ENCODE data around the gene ROR2.
"Not testable (repeated sequence)": the region's sequence is repeated elsewhere in the genome, so short reads cannot be mapped to it uniquely, and the experiment has no call there.

The ROR2 gene

GRCh38 chr9:91647371-91647770 is 302.7 kb downstream of the ROR2 start:
- Mint-ChIP-seq H3K4me3 (no peak overlapping the region), H3K27me3 (peaks cover 39% of the 10 kb centered on the region), H3K4me1 (peaks cover 8% of the 10 kb centered on the region), H3K27ac (no peak overlapping the region), H3K9me3 (no peaks in the 10 kb centered on the region)
- ATAC-seq: no peak
- no peak for DNase-seq

GRCh38 chr9:91646702-91647101 is 303.3 kb downstream of the ROR2 start:
- DNase-seq (no peak), ATAC-seq (no peak)
- peaks cover 0 to 5% of the 10 kb centered on the region in 2 donors for H3K9me3 Mint-ChIP-seq
- H3K27me3 Mint-ChIP-seq: peaks cover 39% of the 10 kb centered on the region
- no peak overlapping the region for H3K27ac Mint-ChIP-seq
- H3K4me1 Mint-ChIP-seq: peaks cover 8% of the 10 kb centered on the region
- H3K4me3 Mint-ChIP-seq: no peak overlapping the region

GRCh38 chr9:91644433-91644832 is 305.6 kb downstream of the ROR2 start:
- peaks cover 0 to 17% of the 10 kb centered on the region in 2 donors for H3K9me3 Mint-ChIP-seq
- DNase-seq: no peak
- H3K4me3 Mint-ChIP-seq: no peak overlapping the region
- no peak for ATAC-seq
- H3K27ac Mint-ChIP-seq: no peak overlapping the region
- peaks cover 8% of the 10 kb centered on the region for H3K4me1 Mint-ChIP-seq
- H3K27me3 Mint-ChIP-seq: peaks cover 38% of the 10 kb centered on the region

GRCh38 chr9:91643481-91644077 is 306.4 kb downstream of the ROR2 start:
- Mint-ChIP-seq H3K4me1 (peaks cover 8% of the 10 kb centered on the region), H3K4me3 (no peak overlapping the region), H3K9me3 (peaks cover 0 to 18% of the 10 kb centered on the region in 2 donors), H3K27ac (no peak overlapping the region), H3K27me3 (peaks cover 32% of the 10 kb centered on the region)
- DNase-seq (no peak), ATAC-seq (no peak)

GRCh38 chr9:91642771-91643170 is 307.3 kb downstream of the ROR2 start:
- H3K4me3 Mint-ChIP-seq: no peak overlapping the region
- ATAC-seq (no peak), DNase-seq (no peak)
- H3K27ac Mint-ChIP-seq: peak overlapping the region in 1 of 2 donors; percentile 20
- peaks cover 35% of the 10 kb centered on the region for H3K27me3 Mint-ChIP-seq
- H3K4me1 Mint-ChIP-seq: peaks cover 8% of the 10 kb centered on the region
- peaks cover 2 to 18% of the 10 kb centered on the region in 2 donors for H3K9me3 Mint-ChIP-seq

- DNase-seq: no peak
- no peak for ATAC-seq
- Mint-ChIP-seq H3K4me1 (peaks cover 8% of the 10 kb centered on the region), H3K9me3 (peaks cover 4 to 18% of the 10 kb centered on the region in 2 donors), H3K4me3 (no peak overlapping the region), H3K27ac (no peak overlapping the region), H3K27me3 (peaks cover 25% of the 10 kb centered on the region)
Observed at GRCh38 chr9:91640428-91640827, 309.6 kb downstream of the ROR2 start.

- no peak for ATAC-seq
- no peak for DNase-seq
- Mint-ChIP-seq H3K27me3 (peaks cover 32% of the 10 kb centered on the region), H3K4me1 (peaks cover 7% of the 10 kb centered on the region), H3K9me3 (peaks cover 10 to 18% of the 10 kb centered on the region in 2 donors), H3K4me3 (no peak overlapping the region), H3K27ac (no peak overlapping the region)
Observed at GRCh38 chr9:91639054-91639453, 311.0 kb downstream of the ROR2 start.

- H3K4me1 Mint-ChIP-seq, DNase-seq, H3K4me3 Mint-ChIP-seq, H3K9me3 Mint-ChIP-seq, H3K27ac Mint-ChIP-seq, ATAC-seq: not testable (repeated sequence)
- peaks cover 67% of the 10 kb centered on the region for H3K27me3 Mint-ChIP-seq
Observed at GRCh38 chr9:91634832-91635231, 315.2 kb downstream of the ROR2 start.

- ATAC-seq: no peak
- no peak for DNase-seq
- no peak overlapping the region for H3K4me3 Mint-ChIP-seq
- peaks cover 9 to 13% of the 10 kb centered on the region in 2 donors for H3K9me3 Mint-ChIP-seq
- no peak overlapping the region for H3K27ac Mint-ChIP-seq
- peaks cover 64% of the 10 kb centered on the region for H3K27me3 Mint-ChIP-seq
- H3K4me1 Mint-ChIP-seq: no peaks in the 10 kb centered on the region
Observed at GRCh38 chr9:91629718-91630117, 320.3 kb downstream of the ROR2 start.

GRCh38 chr9:91628892-91629291 is 321.1 kb downstream of the ROR2 start:
- H3K27ac Mint-ChIP-seq: no peak overlapping the region
- peaks cover 9% of the 10 kb centered on the region in 2 donors for H3K9me3 Mint-ChIP-seq
- peaks cover 56% of the 10 kb centered on the region for H3K27me3 Mint-ChIP-seq

GRCh38 chr9:91625331-91625730 is 324.7 kb downstream of the ROR2 start:
- DNase-seq (no peak), ATAC-seq (no peak)
- H3K4me3 Mint-ChIP-seq: no peak overlapping the region
- H3K9me3 Mint-ChIP-seq: peaks cover 9% of the 10 kb centered on the region in 2 donors
- peaks cover 40% of the 10 kb centered on the region for H3K27me3 Mint-ChIP-seq
- H3K27ac Mint-ChIP-seq: no peak overlapping the region
- H3K4me1 Mint-ChIP-seq: no peaks in the 10 kb centered on the region

More at GRCh38 chr9:91628892-91629291, 321.1 kb downstream of the ROR2 start:
- DNase-seq: no peak
- H3K4me1 Mint-ChIP-seq: no peaks in the 10 kb centered on the region
- no peak for ATAC-seq
- H3K4me3 Mint-ChIP-seq: no peak overlapping the region

- Mint-ChIP-seq H3K4me1 (no peaks in the 10 kb centered on the region), H3K4me3 (no peak overlapping the region), H3K9me3 (peaks cover 0 to 1% of the 10 kb centered on the region in 2 donors), H3K27me3 (peaks cover 42% of the 10 kb centered on the region), H3K27ac (no peak overlapping the region)
- ATAC-seq (peak; percentile 59), DNase-seq (no peak)
Observed at GRCh38 chr9:91623004-91623403, 327.0 kb downstream of the ROR2 start.

- not testable (repeated sequence) for H3K4me3 Mint-ChIP-seq, H3K4me1 Mint-ChIP-seq, ATAC-seq, H3K9me3 Mint-ChIP-seq, DNase-seq, H3K27ac Mint-ChIP-seq
- H3K27me3 Mint-ChIP-seq: peaks cover 39% of the 10 kb centered on the region
Observed at GRCh38 chr9:91622121-91622520, 327.9 kb downstream of the ROR2 start.

GRCh38 chr9:91614044-91614443 is 336.0 kb downstream of the ROR2 start:
- H3K4me1 Mint-ChIP-seq, H3K4me3 Mint-ChIP-seq, DNase-seq, ATAC-seq, H3K27ac Mint-ChIP-seq, H3K9me3 Mint-ChIP-seq: not testable (repeated sequence)
- H3K27me3 Mint-ChIP-seq: peaks cover 14% of the 10 kb centered on the region

- Mint-ChIP-seq H3K27ac (no peak overlapping the region), H3K4me3 (no peak overlapping the region), H3K9me3 (no peaks in the 10 kb centered on the region), H3K27me3 (peaks cover 31% of the 10 kb centered on the region), H3K4me1 (no peaks in the 10 kb centered on the region)
- DNase-seq (no peak), ATAC-seq (no peak)
Observed at GRCh38 chr9:91611582-91611981, 338.4 kb downstream of the ROR2 start.

GRCh38 chr9:91606255-91606995 is 343.6 kb downstream of the ROR2 start:
- Mint-ChIP-seq H3K9me3 (no peaks in the 10 kb centered on the region), H3K27me3 (peaks cover 60% of the 10 kb centered on the region), H3K4me1 (no peaks in the 10 kb centered on the region), H3K27ac (no peak overlapping the region), H3K4me3 (no peak overlapping the region)
- DNase-seq (no peak), ATAC-seq (no peak)

All from stimulated activated naive CD8-positive, alpha-beta T cell treated with anti-CD3 and anti-CD28 coated beads, Interleukin-15, amount 100 ng/mL, for 72 hours (primary cell).